ENCODE measurements around the gene ATP7A. TPM values are rescaled to one million over a fixed set of nuclear protein-coding genes. Genes with fewer than 3 reads are reported as not detected.
"Not testable (repeated sequence)": the region's sequence is repeated elsewhere in the genome, so short reads cannot be mapped to it uniquely, and the experiment has no call there.

ATP7A gene
- total RNA-seq, 1 donor from 2014 or later: 2.4 TPM

- DNase-seq (ENCODE audit: low read depth): no peak
- TF ChIP-seq, protein P1, sequence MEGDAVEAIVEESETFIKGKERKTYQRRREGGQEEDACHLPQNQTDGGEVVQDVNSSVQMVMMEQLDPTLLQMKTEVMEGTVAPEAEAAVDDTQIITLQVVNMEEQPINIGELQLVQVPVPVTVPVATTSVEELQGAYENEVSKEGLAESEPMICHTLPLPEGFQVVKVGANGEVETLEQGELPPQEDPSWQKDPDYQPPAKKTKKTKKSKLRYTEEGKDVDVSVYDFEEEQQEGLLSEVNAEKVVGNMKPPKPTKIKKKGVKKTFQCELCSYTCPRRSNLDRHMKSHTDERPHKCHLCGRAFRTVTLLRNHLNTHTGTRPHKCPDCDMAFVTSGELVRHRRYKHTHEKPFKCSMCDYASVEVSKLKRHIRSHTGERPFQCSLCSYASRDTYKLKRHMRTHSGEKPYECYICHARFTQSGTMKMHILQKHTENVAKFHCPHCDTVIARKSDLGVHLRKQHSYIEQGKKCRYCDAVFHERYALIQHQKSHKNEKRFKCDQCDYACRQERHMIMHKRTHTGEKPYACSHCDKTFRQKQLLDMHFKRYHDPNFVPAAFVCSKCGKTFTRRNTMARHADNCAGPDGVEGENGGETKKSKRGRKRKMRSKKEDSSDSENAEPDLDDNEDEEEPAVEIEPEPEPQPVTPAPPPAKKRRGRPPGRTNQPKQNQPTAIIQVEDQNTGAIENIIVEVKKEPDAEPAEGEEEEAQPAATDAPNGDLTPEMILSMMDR (conservative IDR thresholded peaks at IDR 0.05; ENCODE audit: low read depth, low read length): no peak
- H3K4me3 ChIP-seq (ENCODE audit: low read depth, low read length): no peak overlapping the region
Measured at GRCh38 chrX:77924320-77924859, 13.9 kb downstream of the ATP7A start.

DNA sequence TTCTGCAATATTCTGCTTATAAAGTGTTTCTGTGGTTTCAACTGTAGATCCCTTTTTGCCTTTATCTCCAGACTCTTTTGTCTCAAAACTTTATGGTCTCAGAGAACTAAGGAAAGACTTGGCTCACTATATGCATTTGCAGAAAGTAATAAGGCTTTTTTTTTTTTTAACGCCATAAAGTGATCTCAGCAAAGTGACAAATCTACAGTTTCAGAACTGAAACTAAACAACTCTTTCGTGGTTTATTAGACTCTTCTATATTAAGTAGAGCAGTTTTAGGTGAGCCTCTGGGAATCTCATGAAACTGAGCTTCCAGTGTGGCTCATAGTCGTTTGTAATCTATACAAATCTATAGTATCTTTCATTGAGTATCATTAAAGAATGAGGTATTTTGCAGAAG, 15.3 kb downstream of the ATP7A start:
- no peak for DNase-seq (ENCODE audit: low read depth)
- TF ChIP-seq, protein P1 (conservative IDR thresholded peaks at IDR 0.05; ENCODE audit: low read depth, low read length): no peak
- H3K4me3 ChIP-seq (ENCODE audit: low read depth, low read length): no peak overlapping the region

DNA sequence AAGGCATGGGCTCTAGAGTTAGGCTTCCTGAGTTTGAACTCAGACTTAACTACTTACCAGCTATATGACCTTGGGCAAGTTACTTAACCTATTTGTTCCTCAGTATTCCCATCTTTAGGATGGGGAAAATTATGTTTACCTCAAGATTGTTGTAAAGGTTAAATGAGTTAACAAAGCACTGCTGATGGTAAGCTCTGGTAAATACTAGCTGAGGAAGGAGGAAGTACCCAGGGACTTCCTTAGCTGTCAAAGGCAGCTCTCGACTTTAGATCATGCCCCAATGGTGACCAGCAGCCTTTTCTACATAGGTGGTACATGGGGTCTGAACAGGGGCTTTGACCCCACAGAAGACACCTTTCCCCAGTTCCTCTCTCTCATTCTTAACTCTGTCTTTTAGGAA, 20.1 kb downstream of the ATP7A start:
- TF ChIP-seq, protein P1 (conservative IDR thresholded peaks at IDR 0.05; ENCODE audit: low read depth, low read length): no peak
- H3K4me3 ChIP-seq (ENCODE audit: low read depth, low read length): no peak overlapping the region
- no peak for DNase-seq (ENCODE audit: low read depth)

- TF ChIP-seq, protein P1 (conservative IDR thresholded peaks at IDR 0.05; ENCODE audit: low read depth, low read length): no peak
- H3K4me3 ChIP-seq (ENCODE audit: low read depth, low read length): no peak overlapping the region
- DNase-seq (ENCODE audit: low read depth): no peak
Measured at GRCh38 chrX:77935886-77936285, 25.4 kb downstream of the ATP7A start.

- DNase-seq (ENCODE audit: low read depth): no peak
- TF ChIP-seq, protein P1 (conservative IDR thresholded peaks at IDR 0.05; ENCODE audit: low read depth, low read length): no peak
- H3K4me3 ChIP-seq (ENCODE audit: low read depth, low read length): no peak overlapping the region
Measured at GRCh38 chrX:77936299-77936698, 25.8 kb downstream of the ATP7A start.

DNA sequence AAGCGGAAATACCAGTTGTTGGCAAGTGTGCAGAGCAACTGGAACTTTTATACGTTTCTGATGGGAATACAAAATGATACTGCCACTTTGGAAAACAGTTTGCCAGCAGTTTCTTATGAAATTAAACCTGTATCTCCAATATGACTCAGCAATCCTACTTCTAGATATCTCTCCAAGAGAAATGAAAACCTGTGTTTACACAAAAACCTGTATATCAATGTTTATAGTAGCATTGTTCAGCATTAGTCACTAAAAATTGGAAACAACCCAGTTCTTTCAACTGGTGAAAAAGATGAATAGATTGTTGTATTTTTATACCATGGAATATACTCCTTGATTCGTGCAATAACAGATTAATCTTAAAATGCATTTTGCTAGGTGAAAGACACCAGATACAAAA, 26.8 kb downstream of the ATP7A start:
- no peak for DNase-seq (ENCODE audit: low read depth)
- TF ChIP-seq, protein P1 (conservative IDR thresholded peaks at IDR 0.05; ENCODE audit: low read depth, low read length): no peak
- no peak overlapping the region for H3K4me3 ChIP-seq (ENCODE audit: low read depth, low read length)

DNA sequence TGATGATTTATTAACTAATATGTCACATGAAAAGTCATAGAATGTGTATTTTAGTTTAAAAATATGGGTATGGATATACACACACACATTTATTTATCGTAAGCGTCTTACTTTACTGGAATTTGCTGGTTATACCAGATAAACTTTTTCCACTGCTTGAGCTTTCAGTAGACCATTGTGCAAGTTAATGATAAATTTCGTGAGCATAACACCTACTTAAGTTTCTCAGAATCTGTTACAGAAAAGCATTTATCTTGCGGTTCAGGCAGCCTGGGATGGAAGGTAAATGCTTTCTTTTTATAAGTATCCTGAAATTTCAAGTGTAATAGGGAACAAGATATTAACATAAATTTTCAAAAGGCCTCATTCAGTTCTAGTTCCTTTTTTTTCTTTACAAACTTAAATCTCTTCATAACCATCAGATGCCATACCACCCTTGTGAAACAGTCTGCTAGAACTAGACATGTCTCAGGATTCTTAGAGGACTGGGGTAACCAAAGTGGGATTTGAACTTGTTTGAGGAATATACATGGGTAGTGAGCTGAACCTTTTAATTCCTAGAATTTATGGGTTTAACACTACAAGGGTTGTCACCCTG, 27.7 kb downstream of the ATP7A start:
- no peak for DNase-seq (ENCODE audit: low read depth)
- TF ChIP-seq, protein P1 (conservative IDR thresholded peaks at IDR 0.05; ENCODE audit: low read depth, low read length): no peak
- no peak overlapping the region for H3K4me3 ChIP-seq (ENCODE audit: low read depth, low read length)

DNA sequence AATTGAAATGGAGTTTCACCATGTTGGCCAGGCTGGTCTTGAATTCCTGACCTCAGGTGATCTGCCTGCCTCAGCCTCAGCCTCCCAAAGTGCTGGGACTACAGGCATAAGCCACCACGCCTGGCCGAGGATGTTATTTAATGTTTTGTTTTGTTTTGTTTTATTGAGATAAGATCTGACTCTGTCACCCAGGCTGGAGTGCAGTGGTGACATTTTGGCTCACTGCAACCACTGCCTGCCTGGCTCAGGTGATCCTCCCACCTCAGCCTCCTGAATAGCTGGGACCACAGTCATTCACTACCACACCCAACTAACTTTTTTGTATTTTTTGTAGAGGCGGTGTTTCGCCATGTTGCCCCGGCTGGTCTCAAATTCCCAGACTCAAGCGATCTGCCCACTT, 34.5 kb downstream of the ATP7A start:
- DNase-seq (ENCODE audit: low read depth); H3K4me3 ChIP-seq (ENCODE audit: low read depth, low read length): not testable (repeated sequence)
